Vagina (tissue), 2 donors: ENCODE data around the gene FGF2. TPM values are rescaled to one million over a fixed set of nuclear protein-coding genes. Genes with fewer than 3 reads are reported as not detected.
"Not testable (repeated sequence)": the region's sequence is repeated elsewhere in the genome, so short reads cannot be mapped to it uniquely, and the experiment has no call there.

Experiments used
- DNase-seq, 2 donors: peaks; one replicate each; pipeline ENCODE4 v3.0.0-alpha.2; 2017; ENCODE audit errors: extremely low spot score in 2 of 2
- H3K27ac ChIP-seq: fragments of 200-600 bp; sonication (generic); one replicate; pipeline ENCODE4 v1.5.1; 2019
- H3K27me3 ChIP-seq: fragments of 200-600 bp; sonication (generic); one replicate; pipeline ENCODE4 v1.5.1; 2019
- H3K36me3 ChIP-seq, 2 donors: fragments of 200-600 bp; sonication (generic); one replicate each; pipeline ENCODE4 v1.5.1; 2017 to 2019
- H3K4me1 ChIP-seq: fragments of 200-600 bp; sonication (generic); one replicate; pipeline ENCODE4 v1.5.1; 2019
- H3K4me3 ChIP-seq, 2 donors: fragments of 200-600 bp; sonication (generic); 1 replicate in 1 of 2; 2 replicates in 1 of 2; pipeline ENCODE4 v1.5.1; 2016 to 2019
- H3K9me3 ChIP-seq: fragments of 200-600 bp; sonication (generic); one replicate; pipeline ENCODE4 v1.5.1; 2019
- CTCF ChIP-seq, 3 experiments: fragments of 450-650 bp in 2 of 3; fragments of 200-600 bp in 1 of 3; sonication (generic) in 1 of 3; IDR thresholded peaks; one replicate each; pipeline ENCODE4 v1.5.1; 2017 to 2019; ENCODE audit warnings: antibody characterized with exemption in 3 of 3, mild to moderate bottlenecking in 2 of 3, moderate library complexity in 2 of 3
- POLR2A ChIP-seq, 2 donors: fragments of 450-650 bp; IDR thresholded peaks; one replicate each; pipeline ENCODE4 v1.6.1; 2017; ENCODE audit warnings: antibody characterized with exemption in 2 of 2, mild to moderate bottlenecking in 2 of 2, moderate library complexity in 2 of 2
- POLR2AphosphoS5 ChIP-seq, 2 donors: sonication (generic); formaldehyde crosslinking; IDR thresholded peaks; one replicate each; pipeline ENCODE4 v1.9.0; 2017; ENCODE audit warnings: antibody characterized with exemption in 2 of 2, mild to moderate bottlenecking in 2 of 2, low read depth in 1 of 2; ENCODE audit not compliant: insufficient read depth in 1 of 2
- intact Hi-C: fragments of 100-400 bp; cut with DNase I; formaldehyde crosslinking; loops from one replicate; pipeline ENCODE4 v1.15.1; 2023
- total RNA-seq: library from RNA; depleted of rRNA; stranded (reverse); fragments of >200 nt; gene quantifications from one replicate; pipeline ENCODE4 v1.2.3, GENCODE V29; 2016

The FGF2 gene
- total RNA-seq, 1 donor from 2014 or later: 12.0 TPM

- H3K36me3 ChIP-seq: no peaks in the 10 kb centered on the region
- peaks cover 21% of the 10 kb centered on the region for H3K4me1 ChIP-seq
- no peaks in the 10 kb centered on the region for H3K27me3 ChIP-seq
- no peak overlapping the region for H3K27ac ChIP-seq
- no peak overlapping the region for H3K4me3 ChIP-seq
- no peak for DNase-seq
- intact Hi-C loops: no loop called here
- no peak for TF ChIP-seq CTCF (IDR thresholded peaks at IDR 0.05)
- TF ChIP-seq POLR2A (IDR thresholded peaks at IDR 0.05): no peak
- no peak for TF ChIP-seq POLR2AphosphoS5 (IDR thresholded peaks at IDR 0.05; ENCODE audit: insufficient read depth in 1 of 2, low read depth in 1 of 2)
- H3K9me3 ChIP-seq: no peaks in the 10 kb centered on the region
Measured at GRCh38 chr4:122798917-122799316, 27.7 kb upstream of the FGF2 start.

GRCh38 chr4:122803788-122804208 lies 22.8 kb upstream of the FGF2 start:
- Histone ChIP-seq H3K4me3 (no peak overlapping the region), H3K27ac (no peak overlapping the region), H3K4me1 (no peaks in the 10 kb centered on the region), H3K9me3 (no peaks in the 10 kb centered on the region), H3K27me3 (no peaks in the 10 kb centered on the region), H3K36me3 (no peaks in the 10 kb centered on the region)
- no peak for DNase-seq
- TF ChIP-seq POLR2A (IDR thresholded peaks at IDR 0.05) (no peak), CTCF (IDR thresholded peaks at IDR 0.05) (no peak), POLR2AphosphoS5 (IDR thresholded peaks at IDR 0.05; ENCODE audit: insufficient read depth in 1 of 2, low read depth in 1 of 2) (no peak)
- intact Hi-C loops: no loop called here

- no peaks in the 10 kb centered on the region for H3K36me3 ChIP-seq
- H3K27me3 ChIP-seq: no peaks in the 10 kb centered on the region
- H3K9me3 ChIP-seq: no peaks in the 10 kb centered on the region
- TF ChIP-seq POLR2AphosphoS5 (IDR thresholded peaks at IDR 0.05; ENCODE audit: insufficient read depth in 1 of 2, low read depth in 1 of 2) (no peak), POLR2A (IDR thresholded peaks at IDR 0.05) (no peak), CTCF (IDR thresholded peaks at IDR 0.05) (no peak)
- DNase-seq: no peak
- H3K4me1 ChIP-seq: no peaks in the 10 kb centered on the region
- no peak overlapping the region for H3K27ac ChIP-seq
- no peak overlapping the region for H3K4me3 ChIP-seq
- intact Hi-C loops: no loop called here
Measured at GRCh38 chr4:122806981-122807679, 19.5 kb upstream of the FGF2 start.

GRCh38 chr4:122810669-122811068 lies 16.0 kb upstream of the FGF2 start:
- intact Hi-C loops: no loop called here
- Histone ChIP-seq H3K4me3 (no peak overlapping the region), H3K9me3 (no peaks in the 10 kb centered on the region), H3K27me3 (no peaks in the 10 kb centered on the region), H3K36me3 (no peaks in the 10 kb centered on the region), H3K4me1 (no peaks in the 10 kb centered on the region), H3K27ac (no peak overlapping the region)
- no peak for TF ChIP-seq POLR2AphosphoS5 (IDR thresholded peaks at IDR 0.05; ENCODE audit: insufficient read depth in 1 of 2, low read depth in 1 of 2)
- no peak for TF ChIP-seq CTCF (IDR thresholded peaks at IDR 0.05)
- TF ChIP-seq POLR2A (IDR thresholded peaks at IDR 0.05): no peak
- DNase-seq: no peak

- H3K4me1 ChIP-seq, H3K9me3 ChIP-seq, DNase-seq, H3K27me3 ChIP-seq, H3K36me3 ChIP-seq, H3K27ac ChIP-seq, H3K4me3 ChIP-seq, intact Hi-C loops: not testable (repeated sequence)
Measured at GRCh38 chr4:122811781-122812180, 14.8 kb upstream of the FGF2 start.

- H3K27ac ChIP-seq, H3K4me3 ChIP-seq, DNase-seq, H3K9me3 ChIP-seq, H3K4me1 ChIP-seq, H3K36me3 ChIP-seq, intact Hi-C loops, H3K27me3 ChIP-seq: not testable (repeated sequence)
Measured at GRCh38 chr4:122812823-122813222, 13.8 kb upstream of the FGF2 start.
